Osteocyte (in vitro differentiated cells): ENCODE data around the gene LDB2. TPM values are rescaled to one million over a fixed set of nuclear protein-coding genes. Genes with fewer than 3 reads are reported as not detected.

Experiments
- DNase-seq: peaks from one replicate; pipeline ENCODE4 v3.0.0; 2021; ENCODE audit warnings: mixed read lengths; ENCODE audit not compliant: unreplicated experiment; ENCODE audit errors: extremely low spot score
- H3K27ac Mint-ChIP-seq: one replicate; pipeline ENCODE4 v1.8.0; 2021; ENCODE audit warnings: mild to moderate bottlenecking, mixed read lengths; ENCODE audit not compliant: unreplicated experiment
- H3K27me3 Mint-ChIP-seq: one replicate; pipeline ENCODE4 v1.8.0; 2021; ENCODE audit warnings: mixed read lengths; ENCODE audit not compliant: unreplicated experiment
- H3K36me3 Mint-ChIP-seq: one replicate; pipeline ENCODE4 v1.8.0; 2021; ENCODE audit warnings: mixed read lengths; ENCODE audit not compliant: unreplicated experiment
- H3K4me1 Mint-ChIP-seq: one replicate; pipeline ENCODE4 v1.8.0; 2021; ENCODE audit warnings: mixed read lengths; ENCODE audit not compliant: unreplicated experiment
- H3K4me3 Mint-ChIP-seq: one replicate; pipeline ENCODE4 v1.8.0; 2021; ENCODE audit warnings: mild to moderate bottlenecking, moderate library complexity, mixed read lengths; ENCODE audit not compliant: unreplicated experiment
- H3K9me3 Mint-ChIP-seq: one replicate; pipeline ENCODE4 v1.8.0; 2021; ENCODE audit warnings: mixed read lengths; ENCODE audit not compliant: unreplicated experiment
- total RNA-seq: library from RNA; stranded (reverse); gene quantifications from 2 replicates; pipeline ENCODE4 v1.2.1, GENCODE V29; 2021
- TF ChIP-seq, protein P1 (sequence below): fragments of 200-600 bp; sonication (generic); IDR thresholded peaks from 2 replicates; pipeline ENCODE4 v1.5.0; 2021; ENCODE audit warnings: antibody characterized with exemption, mild to moderate bottlenecking, moderate library complexity

LDB2 gene
- total RNA-seq, 1 donor from 2014 or later = 8.7 TPM

DNA sequence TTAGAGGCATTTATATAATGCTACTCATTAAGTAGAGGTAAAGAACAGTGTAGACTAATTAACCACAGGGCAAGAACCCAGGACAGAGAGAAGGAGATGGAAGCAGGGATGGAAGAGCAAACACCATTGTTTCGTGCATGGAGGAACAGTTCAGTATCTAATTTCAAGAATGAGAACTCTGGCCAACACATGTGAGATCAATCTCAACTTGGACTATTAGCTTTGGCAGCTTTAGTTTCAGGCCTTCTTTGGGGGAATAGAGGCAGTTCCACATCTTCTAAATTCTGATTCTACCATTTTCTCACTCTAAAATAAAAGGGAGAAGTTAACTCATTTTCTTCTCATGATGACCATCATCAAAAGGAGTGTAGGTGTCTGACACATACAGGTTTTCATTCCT, 207.0 kb downstream of the LDB2 start:
- Mint-ChIP-seq H3K27ac (peak overlapping the region; percentile 4), H3K4me3 (no peak overlapping the region)
- TF ChIP-seq, protein P1, sequence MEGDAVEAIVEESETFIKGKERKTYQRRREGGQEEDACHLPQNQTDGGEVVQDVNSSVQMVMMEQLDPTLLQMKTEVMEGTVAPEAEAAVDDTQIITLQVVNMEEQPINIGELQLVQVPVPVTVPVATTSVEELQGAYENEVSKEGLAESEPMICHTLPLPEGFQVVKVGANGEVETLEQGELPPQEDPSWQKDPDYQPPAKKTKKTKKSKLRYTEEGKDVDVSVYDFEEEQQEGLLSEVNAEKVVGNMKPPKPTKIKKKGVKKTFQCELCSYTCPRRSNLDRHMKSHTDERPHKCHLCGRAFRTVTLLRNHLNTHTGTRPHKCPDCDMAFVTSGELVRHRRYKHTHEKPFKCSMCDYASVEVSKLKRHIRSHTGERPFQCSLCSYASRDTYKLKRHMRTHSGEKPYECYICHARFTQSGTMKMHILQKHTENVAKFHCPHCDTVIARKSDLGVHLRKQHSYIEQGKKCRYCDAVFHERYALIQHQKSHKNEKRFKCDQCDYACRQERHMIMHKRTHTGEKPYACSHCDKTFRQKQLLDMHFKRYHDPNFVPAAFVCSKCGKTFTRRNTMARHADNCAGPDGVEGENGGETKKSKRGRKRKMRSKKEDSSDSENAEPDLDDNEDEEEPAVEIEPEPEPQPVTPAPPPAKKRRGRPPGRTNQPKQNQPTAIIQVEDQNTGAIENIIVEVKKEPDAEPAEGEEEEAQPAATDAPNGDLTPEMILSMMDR = no peak

DNA sequence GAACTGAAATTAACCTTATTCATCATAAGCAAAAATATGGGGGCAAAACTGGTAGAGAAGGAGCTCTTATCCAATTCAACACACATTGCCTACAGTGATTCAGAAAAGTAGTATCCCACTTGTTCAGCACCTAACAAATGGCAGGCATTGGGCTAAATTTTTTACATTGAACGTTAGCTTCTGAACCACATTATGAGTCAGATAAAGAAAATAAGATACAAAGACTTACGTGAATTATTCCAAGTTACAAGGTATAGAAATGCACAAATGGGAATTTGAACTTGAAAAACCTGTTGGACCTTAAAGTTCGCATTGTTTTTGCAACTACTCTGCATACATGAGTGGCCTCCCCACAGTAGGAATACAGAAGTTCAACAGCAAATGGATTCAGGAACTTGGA, 210.6 kb downstream of the LDB2 start:
- no peaks in the 10 kb centered on the region for H3K27me3 Mint-ChIP-seq
- H3K36me3 Mint-ChIP-seq = no peaks in the 10 kb centered on the region
- no peak overlapping the region for H3K27ac Mint-ChIP-seq
- no peak overlapping the region for H3K4me3 Mint-ChIP-seq
- no peak for DNase-seq
- H3K4me1 Mint-ChIP-seq = peaks cover 59% of the 10 kb centered on the region
- H3K9me3 Mint-ChIP-seq = no peaks in the 10 kb centered on the region
- TF ChIP-seq, protein P1 = no peak

More for the DNA sequence above, 207.0 kb downstream of the LDB2 start:
- DNase-seq = no peak
- no peaks in the 10 kb centered on the region for H3K27me3 Mint-ChIP-seq
- H3K36me3 Mint-ChIP-seq = no peaks in the 10 kb centered on the region
- no peaks in the 10 kb centered on the region for H3K9me3 Mint-ChIP-seq
- peaks cover 24% of the 10 kb centered on the region for H3K4me1 Mint-ChIP-seq

DNA sequence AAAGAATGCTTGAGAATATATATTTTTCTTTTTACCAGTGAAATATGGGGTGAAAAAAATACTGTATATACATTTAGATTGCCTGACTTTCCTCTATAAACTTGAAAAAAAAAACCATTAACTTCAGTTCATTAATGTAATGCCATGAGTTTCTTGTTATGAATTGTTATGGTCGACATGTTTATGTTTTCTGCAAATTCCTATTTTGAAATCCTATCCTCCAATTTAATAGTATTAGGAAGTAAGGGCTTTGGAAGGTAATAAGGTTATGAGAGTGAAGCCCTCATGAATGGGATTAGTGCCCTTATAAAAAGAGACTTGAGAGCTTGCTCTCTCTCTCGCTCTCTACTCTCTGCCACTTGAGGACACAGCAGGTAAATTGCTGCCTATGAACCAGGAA, 211.4 kb downstream of the LDB2 start:
- Mint-ChIP-seq H3K36me3 (no peaks in the 10 kb centered on the region), H3K4me1 (peaks cover 56% of the 10 kb centered on the region), H3K27me3 (no peaks in the 10 kb centered on the region), H3K9me3 (no peaks in the 10 kb centered on the region), H3K27ac (no peak overlapping the region), H3K4me3 (no peak overlapping the region)
- TF ChIP-seq, protein P1 = no peak
- no peak for DNase-seq

DNA sequence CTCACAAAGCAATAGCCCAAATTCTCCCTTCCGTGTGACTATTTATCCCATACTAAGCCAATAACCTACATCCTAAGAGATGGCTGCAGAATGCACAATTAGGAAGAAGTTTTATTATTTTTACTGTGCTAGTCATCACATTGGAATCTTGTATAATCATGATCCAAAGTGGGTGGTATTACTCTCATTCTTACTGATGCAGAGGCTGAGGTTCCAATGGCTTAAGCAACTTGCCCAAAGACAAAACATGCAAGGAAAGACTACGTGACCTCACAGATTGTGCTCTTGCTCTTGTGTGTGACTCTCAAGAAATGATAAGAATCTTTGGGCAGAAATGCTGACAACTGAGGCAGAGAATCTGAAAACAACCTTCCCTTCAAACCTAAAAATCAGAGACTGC, 212.2 kb downstream of the LDB2 start:
- peak overlapping the region; percentile 72 for H3K27ac Mint-ChIP-seq
- DNase-seq = no peak
- H3K4me1 Mint-ChIP-seq = peaks cover 48% of the 10 kb centered on the region
- H3K36me3 Mint-ChIP-seq = no peaks in the 10 kb centered on the region
- H3K27me3 Mint-ChIP-seq = no peaks in the 10 kb centered on the region
- H3K9me3 Mint-ChIP-seq = no peaks in the 10 kb centered on the region
- no peak overlapping the region for H3K4me3 Mint-ChIP-seq
- TF ChIP-seq, protein P1 = no peak

DNA sequence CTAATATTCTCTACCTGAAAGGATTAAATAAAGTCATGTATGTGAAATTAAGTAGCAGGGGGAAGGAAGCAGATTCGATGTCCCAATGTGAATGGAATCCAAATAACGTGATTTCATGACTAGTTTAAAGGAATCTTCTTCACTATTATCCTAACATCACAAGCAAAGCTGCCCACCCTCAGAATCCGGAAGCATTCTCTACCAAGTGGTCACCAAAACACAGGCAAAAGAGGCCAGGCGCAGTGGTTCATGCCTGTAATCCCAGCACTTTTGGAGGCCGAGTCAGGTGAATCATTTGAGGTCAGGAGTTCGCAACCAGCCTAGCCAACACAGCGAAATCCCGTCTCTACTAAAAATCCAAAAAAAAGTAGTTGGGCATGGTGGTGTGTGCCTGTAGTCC, 212.9 kb downstream of the LDB2 start:
- Mint-ChIP-seq H3K4me1 (peaks cover 47% of the 10 kb centered on the region), H3K36me3 (no peaks in the 10 kb centered on the region), H3K9me3 (no peaks in the 10 kb centered on the region), H3K27me3 (no peaks in the 10 kb centered on the region), H3K27ac (peak overlapping the region; percentile 80), H3K4me3 (no peak overlapping the region)
- DNase-seq = no peak
- TF ChIP-seq, protein P1 = no peak
